ENCODE results near the gene CTIF. TPM values are rescaled to one million over a fixed set of nuclear protein-coding genes. Genes with fewer than 3 reads are reported as not detected.
"Not testable (repeated sequence)": the region's sequence is repeated elsewhere in the genome, so short reads cannot be mapped to it uniquely, and the experiment has no call there.

The CTIF gene
- total RNA-seq, 4 donors from 2014 or later, result 16.6 to 116 (median 34.5) TPM

- no peaks in the 10 kb centered on the region for H3K36me3 ChIP-seq
Observed at GRCh38 chr18:48500517-48500916, 38.3 kb upstream of the CTIF start.

GRCh38 chr18:48502906-48503305 is 35.9 kb upstream of the CTIF start:
- TF ChIP-seq POLR2A (IDR thresholded peaks at IDR 0.05) (no peak), CTCF (IDR thresholded peaks at IDR 0.05) (no peak)
- H3K4me3 ChIP-seq, result no peak overlapping the region
- H3K4me1 ChIP-seq, result no peaks in the 10 kb centered on the region
- no peaks in the 10 kb centered on the region for H3K27me3 ChIP-seq
- no peaks in the 10 kb centered on the region for H3K36me3 ChIP-seq
- no peak overlapping the region for H3K27ac ChIP-seq
- no peak for DNase-seq
- peaks cover 0 to 9% (median 0%) of the 10 kb centered on the region in 4 donors for H3K9me3 ChIP-seq

More at GRCh38 chr18:48500517-48500916, 38.3 kb upstream of the CTIF start:
- no peaks in the 10 kb centered on the region for H3K9me3 ChIP-seq
- no peak for DNase-seq
- no peak overlapping the region for H3K4me3 ChIP-seq
- TF ChIP-seq POLR2A (IDR thresholded peaks at IDR 0.05), result no peak
- TF ChIP-seq CTCF (IDR thresholded peaks at IDR 0.05), result no peak
- no peak overlapping the region for H3K27ac ChIP-seq
- H3K27me3 ChIP-seq, result no peaks in the 10 kb centered on the region
- H3K4me1 ChIP-seq, result no peaks in the 10 kb centered on the region

- DNase-seq, result no peak
- TF ChIP-seq CTCF (IDR thresholded peaks at IDR 0.05) (no peak), POLR2A (IDR thresholded peaks at IDR 0.05) (no peak)
- no peaks in the 10 kb centered on the region for H3K4me1 ChIP-seq
- H3K9me3 ChIP-seq, result peaks cover 0 to 9% (median 0%) of the 10 kb centered on the region in 4 donors
- H3K27ac ChIP-seq, result no peak overlapping the region
- H3K36me3 ChIP-seq, result no peaks in the 10 kb centered on the region
- no peak overlapping the region for H3K4me3 ChIP-seq
- no peaks in the 10 kb centered on the region for H3K27me3 ChIP-seq
Observed at GRCh38 chr18:48504819-48505218, 34.0 kb upstream of the CTIF start.

GRCh38 chr18:48506983-48507568 is 31.8 kb upstream of the CTIF start:
- H3K4me1 ChIP-seq, DNase-seq, H3K9me3 ChIP-seq, H3K36me3 ChIP-seq, H3K27ac ChIP-seq, H3K4me3 ChIP-seq, H3K27me3 ChIP-seq: not testable (repeated sequence)

GRCh38 chr18:48512498-48512897 is 26.3 kb upstream of the CTIF start:
- not testable (repeated sequence) for H3K36me3 ChIP-seq, DNase-seq, H3K9me3 ChIP-seq, H3K4me3 ChIP-seq, H3K27me3 ChIP-seq, H3K27ac ChIP-seq, H3K4me1 ChIP-seq

- TF ChIP-seq CTCF (IDR thresholded peaks at IDR 0.05) (no peak), POLR2A (IDR thresholded peaks at IDR 0.05) (no peak)
- Histone ChIP-seq H3K27me3 (no peaks in the 10 kb centered on the region), H3K36me3 (no peaks in the 10 kb centered on the region), H3K27ac (no peak overlapping the region), H3K4me3 (no peak overlapping the region), H3K9me3 (no peaks in the 10 kb centered on the region), H3K4me1 (no peaks in the 10 kb centered on the region)
- DNase-seq, result no peak
Observed at GRCh38 chr18:48514786-48515185, 24.0 kb upstream of the CTIF start.

GRCh38 chr18:48517048-48517447 is 21.8 kb upstream of the CTIF start:
- Histone ChIP-seq H3K4me1 (no peaks in the 10 kb centered on the region), H3K27me3 (no peaks in the 10 kb centered on the region), H3K27ac (no peak overlapping the region), H3K4me3 (no peak overlapping the region), H3K36me3 (no peaks in the 10 kb centered on the region), H3K9me3 (no peaks in the 10 kb centered on the region)
- no peak for DNase-seq
- TF ChIP-seq CTCF (IDR thresholded peaks at IDR 0.05), result no peak
- TF ChIP-seq POLR2A (IDR thresholded peaks at IDR 0.05), result no peak
